PC-9 (cell line): ENCODE measurements around the gene RASGRF1.

Experiments used
- EZH2 ChIP-seq: fragments of 200-600 bp; sonication (generic); IDR thresholded peaks from 2 replicates; pipeline ENCODE4 v1.8.0; 2017; ENCODE audit warnings: antibody characterized with exemption, low read depth
- TF ChIP-seq, protein P1 (sequence below): fragments of 200-600 bp; sonication (generic); conservative IDR thresholded peaks from 2 replicates; pipeline ENCODE4 v1.6.1; 2017; ENCODE audit warnings: mixed run types, antibody characterized with exemption, mild to moderate bottlenecking, moderate library complexity

- TF ChIP-seq, protein P1, sequence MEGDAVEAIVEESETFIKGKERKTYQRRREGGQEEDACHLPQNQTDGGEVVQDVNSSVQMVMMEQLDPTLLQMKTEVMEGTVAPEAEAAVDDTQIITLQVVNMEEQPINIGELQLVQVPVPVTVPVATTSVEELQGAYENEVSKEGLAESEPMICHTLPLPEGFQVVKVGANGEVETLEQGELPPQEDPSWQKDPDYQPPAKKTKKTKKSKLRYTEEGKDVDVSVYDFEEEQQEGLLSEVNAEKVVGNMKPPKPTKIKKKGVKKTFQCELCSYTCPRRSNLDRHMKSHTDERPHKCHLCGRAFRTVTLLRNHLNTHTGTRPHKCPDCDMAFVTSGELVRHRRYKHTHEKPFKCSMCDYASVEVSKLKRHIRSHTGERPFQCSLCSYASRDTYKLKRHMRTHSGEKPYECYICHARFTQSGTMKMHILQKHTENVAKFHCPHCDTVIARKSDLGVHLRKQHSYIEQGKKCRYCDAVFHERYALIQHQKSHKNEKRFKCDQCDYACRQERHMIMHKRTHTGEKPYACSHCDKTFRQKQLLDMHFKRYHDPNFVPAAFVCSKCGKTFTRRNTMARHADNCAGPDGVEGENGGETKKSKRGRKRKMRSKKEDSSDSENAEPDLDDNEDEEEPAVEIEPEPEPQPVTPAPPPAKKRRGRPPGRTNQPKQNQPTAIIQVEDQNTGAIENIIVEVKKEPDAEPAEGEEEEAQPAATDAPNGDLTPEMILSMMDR: no peak
- no peak for TF ChIP-seq EZH2
These were observed 48.2 kb downstream of the RASGRF1 start for GRCh38 chr15:79042213-79042928.
